Stimulated activated CD4-positive, alpha-beta T cell treated with anti-CD3 and anti-CD28 coated beads, Interleukin-4, amount 100 ng/mL, for 24 hours (primary cell): ENCODE data around the gene DUSP10.

Experiments
- DNase-seq: peaks from one replicate; pipeline ENCODE4 v3.0.0-alpha.2; 2020

The DUSP10 gene

DNA sequence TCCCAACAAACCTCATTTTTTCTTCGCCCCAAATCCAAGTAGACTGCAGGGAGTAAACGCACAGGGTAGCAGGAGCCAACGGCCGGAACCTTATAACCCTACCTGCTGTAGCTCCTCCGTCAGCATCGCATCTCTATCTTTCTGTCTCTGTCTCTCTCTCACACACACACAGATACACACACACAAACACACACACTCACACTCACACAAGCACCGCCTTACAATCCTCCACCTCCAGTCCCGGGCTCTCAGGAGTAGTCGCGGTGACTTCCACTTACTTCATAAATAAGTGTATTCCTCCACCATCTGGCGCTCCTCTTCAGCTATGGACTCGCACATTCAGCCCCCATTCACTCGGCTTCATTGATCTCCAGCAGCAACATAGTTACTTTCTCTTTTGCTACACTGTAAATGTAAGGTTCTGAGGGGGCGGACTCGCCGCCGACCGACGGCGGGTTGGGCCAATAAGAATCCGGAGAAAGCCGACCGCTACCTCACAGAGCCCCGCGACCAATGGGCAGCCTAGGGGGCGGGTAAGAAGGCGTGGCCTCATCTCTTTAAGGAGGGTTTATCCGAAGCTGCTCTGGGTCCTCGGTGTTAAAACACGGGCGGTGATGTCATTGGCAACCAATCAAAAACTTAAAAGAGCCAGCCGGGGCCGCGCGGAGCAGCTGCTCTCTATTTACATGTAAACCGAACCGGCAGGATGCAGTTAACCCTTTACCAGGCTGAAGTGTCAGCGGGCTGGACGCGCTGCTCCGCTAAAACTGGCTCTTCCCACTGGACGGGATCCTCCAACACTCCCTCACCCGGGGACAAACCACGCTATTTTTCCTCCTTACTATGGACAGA, at the start of gene DUSP10:
DUSP10 (minus strand) TSS at position 387 of the 852 bp plus-strand sequence. CDS start 2,345 bp downstream, outside the sequence.
- DNase-seq, result peak; percentile 99

DNA sequence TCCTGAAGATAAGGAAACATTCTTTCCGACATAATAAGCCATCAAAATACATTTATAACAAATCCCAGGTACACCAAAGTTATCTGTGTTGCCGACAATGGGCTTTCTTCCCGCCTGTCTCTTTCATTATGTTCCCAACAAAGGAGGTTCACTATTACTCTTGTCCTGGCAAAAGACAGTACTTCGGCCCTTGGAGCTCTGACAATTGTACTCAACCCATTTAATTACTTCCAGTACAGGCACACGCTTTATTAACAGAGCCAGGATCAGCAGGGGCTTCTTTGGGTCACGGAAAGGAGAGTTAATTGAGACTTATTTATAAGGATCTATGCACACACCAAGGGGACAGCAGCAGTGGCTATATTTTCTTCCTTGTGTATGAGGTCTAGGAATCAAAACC, 46.6 kb upstream of the DUSP10 start:
- DNase-seq, result no peak

DNA sequence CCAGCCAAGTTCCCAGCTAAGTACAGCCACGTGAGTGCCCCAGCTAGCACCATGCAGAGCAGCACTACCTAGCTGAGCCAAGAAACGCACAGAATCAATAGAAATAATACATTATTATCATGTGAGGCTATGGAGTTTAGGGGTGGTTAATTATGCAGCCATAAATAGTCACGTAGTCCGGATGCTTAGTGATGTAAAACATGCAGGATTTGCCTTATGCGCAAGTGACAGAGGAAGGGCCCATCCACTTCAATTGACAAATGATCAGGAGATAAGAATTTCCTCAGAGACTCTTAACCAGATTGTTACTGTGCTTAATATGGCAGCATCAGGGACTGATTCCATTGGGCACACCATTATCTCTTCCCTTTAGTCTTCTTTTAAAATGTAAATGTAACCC, 44.8 kb upstream of the DUSP10 start:
- no peak for DNase-seq

DNA sequence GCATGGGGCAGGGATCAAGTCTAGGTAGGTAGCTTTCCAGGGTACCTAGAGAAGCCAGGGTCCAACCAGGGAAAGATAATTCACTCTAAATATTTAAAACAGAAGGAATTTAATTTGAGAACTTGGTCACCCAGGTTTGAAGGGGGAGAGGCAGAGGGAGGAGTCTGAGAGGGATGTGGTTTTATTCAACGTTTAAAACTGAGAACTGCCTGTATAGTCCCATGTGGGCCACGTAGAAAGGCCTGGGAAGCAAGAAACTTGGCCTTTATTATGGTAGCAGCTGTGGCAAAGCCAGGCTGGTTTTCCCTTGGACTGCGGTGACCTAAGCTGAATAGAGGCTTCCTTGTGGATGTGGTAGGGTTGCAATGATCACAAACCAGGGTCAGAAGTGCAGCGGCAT, 42.0 kb upstream of the DUSP10 start:
- no peak for DNase-seq

DNA sequence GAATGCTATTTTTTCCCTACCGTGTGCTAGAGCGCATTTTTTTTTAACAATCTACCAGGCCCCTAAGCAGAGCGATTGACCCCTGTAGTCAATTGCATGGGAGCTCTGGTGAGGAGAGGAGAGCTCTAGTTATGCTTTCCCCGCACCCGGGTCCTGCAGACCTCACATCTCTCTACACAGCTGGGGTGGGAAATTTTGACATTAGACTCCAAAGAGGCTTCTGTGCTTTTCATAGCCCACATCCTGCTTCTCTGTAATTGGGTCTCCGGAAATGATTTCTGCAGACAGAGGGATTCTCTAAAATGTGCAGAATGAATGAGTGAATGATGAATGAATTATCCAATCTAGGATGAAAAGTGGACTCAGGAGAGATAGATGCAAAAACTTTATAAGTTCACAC, 41.5 kb upstream of the DUSP10 start:
- DNase-seq, result no peak

DNA sequence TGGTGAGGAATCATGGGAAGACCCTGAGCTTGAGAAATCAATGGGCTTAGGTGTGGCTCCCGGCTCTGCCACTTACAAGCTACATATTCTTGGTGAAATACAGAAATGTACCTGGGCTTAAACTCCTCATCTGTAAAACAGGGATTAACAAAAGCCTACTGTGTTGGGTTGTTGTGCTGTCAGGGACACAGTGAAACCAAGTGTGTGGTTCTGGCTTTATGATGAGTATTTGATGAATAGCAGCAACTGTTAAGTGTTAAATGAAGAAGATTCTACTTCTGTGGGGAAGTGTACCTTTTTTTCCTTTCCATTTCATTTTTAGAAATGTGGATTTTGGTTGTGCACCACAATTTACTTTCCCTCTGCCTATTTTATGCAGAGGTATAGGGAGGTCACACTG, 41.1 kb upstream of the DUSP10 start:
- DNase-seq, result no peak

DNA sequence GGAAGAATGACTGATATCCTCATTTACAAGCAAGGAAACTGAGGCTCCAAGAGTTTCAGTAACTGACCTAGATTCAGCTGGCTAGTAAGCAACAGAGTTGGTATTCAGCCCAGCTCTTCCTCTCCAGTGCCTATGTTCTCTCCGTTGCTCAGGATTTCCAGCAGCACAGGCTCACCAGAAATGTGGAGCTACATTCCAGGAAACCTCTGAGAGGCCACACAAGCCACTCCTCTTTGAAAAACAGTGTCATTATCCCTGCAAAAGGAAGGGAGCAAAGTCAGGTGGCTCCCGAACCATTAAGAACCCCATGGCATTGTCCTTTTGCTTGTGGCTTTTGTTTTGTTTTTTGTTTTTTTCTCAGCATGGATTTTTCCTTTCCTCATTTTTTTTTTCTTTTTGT, 40.6 kb upstream of the DUSP10 start:
- no peak for DNase-seq

DNA sequence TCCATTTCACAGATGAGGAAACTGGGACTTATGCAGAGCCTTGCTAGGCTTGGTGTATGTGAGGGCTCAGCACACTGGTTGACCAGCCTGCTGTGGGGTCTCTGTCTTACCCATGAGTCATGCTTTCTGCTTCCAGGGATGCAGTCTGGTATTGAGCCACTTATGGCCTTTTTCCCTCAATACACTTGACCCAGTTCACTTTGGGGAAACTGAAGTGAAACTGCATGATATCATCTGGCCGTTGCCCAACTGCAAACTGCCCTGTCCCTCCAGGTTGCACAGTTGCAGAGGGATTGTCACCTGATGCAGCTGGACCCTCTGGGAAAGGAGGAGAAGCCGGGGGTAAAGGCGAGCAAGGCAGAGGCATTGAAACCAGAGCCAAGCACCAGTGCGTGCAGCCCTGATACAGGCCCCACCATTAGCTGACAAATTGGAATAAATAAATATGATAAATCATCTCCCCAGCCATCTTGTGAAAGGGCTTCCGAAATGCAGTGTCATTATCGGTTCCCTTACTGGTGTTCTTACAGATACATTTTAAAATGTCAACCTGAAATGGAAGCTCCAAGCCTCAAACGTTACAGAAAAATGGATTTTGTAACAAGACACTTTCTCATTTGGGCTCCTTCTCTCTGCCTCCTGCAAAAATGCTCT, 39.3 kb upstream of the DUSP10 start:
- DNase-seq, result no peak

DNA sequence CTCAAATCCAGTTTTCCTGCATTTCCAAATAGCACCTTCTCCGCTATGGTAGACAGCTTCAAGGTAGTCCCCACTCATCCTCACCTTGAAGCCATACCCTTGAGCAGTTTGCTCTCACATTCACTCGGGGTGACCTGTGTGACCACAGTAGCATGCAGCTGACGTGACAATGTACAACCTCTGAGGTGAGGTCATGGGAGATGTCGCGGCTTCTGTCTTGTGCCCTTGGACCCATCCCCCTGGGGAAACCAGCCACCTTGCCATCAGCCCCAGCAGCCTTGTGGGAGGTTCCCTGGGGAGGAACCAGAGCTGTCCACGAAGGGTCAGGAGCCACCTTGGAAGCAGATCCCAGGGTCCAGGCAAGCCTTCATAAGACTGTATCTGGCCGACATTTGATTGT, 38.3 kb upstream of the DUSP10 start:
- DNase-seq, result no peak

DNA sequence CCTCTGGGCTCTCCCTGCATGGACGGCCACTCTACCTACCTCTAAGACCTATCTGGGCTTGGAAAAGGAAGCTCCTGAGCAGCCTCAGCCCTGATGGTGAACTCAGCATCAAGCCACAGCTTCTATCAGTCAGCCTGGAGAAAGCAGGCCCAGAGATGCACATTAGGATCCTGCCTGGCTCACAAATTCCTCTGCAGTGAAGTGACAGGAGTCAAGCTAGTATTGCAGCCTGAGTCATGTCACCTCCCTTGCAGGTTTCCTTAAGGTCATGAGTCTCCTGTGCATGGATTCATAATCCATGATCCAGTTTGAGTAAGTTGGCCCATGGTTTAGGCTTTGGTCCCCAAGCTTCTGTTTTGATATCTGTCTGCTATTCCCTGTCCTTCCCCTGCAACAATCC, 37.9 kb upstream of the DUSP10 start:
- no peak for DNase-seq

DNA sequence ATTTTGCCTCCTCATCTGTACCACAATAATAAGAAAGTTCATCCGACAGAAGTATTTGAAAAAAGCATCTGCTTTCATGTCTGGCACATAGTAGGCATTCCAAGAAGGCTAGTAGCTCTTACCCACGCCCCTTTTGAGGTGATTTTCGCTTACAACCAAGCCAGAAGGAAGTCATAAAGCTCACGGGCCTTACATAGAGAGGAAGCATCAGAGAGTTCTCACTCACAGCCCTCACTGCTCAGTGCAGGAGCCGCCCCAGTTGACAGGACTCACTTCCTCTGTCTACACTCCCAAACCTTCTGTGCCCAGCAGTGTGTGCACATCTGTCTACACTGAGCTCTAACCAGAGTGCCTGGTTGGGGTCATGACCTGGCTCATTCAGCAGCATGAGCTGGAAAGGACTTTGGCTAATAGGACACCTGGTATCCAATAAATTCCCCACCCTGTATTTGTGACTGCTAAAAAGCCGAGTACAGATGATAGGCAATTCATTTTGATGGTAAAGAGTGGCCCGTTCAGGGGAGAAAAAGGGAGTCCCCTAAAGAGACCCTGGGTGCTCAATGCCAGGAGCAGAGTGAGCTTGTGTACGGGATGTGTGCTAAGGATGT, 36.8 kb upstream of the DUSP10 start:
- DNase-seq, result no peak

DNA sequence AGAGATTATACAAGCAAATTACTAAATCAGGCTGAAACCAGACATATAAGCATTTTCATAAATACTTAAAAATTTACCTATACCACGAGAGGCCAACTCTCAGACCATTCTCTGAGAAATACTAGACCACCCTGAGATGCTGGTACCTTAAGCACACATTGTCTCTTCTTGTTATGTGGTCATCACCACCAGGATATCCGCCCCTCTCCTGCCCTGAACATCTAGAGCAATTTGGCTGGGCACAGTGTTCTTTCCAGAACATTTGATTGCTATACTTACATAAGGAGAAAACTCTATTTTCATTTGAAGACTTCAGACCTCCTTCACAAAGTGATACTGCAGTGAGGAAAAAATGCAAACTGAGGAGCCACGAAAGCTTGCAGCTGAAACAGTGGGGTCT, 36.2 kb upstream of the DUSP10 start:
- no peak for DNase-seq

DNA sequence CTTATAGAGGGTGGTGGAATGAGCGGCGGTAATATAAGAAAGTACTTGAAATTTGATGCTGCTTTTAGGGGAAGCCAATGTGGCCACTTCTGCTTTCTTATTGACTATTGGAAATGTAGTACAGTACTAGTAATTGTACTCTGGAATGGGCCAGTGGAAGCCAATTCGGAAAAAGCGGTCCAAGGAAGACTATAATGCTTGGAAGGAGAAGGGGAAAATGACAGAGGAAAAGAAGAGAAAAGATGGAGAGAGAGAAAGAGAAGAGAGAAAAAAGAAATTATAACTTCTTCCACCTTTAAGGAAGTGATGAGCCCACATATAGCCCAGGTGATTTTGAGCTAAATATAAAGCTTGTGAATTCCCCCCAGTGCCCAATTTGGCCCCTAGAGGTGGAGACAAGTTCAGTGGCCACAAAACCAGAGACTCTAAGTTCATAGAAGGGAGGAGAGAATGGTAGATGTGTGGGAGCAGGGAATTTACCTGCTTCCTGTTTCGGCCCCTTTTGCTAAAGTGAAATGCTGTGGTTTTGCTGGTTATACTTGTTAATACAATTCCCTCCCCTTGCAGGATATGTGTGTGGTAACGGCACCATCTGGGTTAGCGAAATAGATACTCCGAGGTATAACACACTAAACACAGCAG, 35.7 kb upstream of the DUSP10 start:
- DNase-seq, result peak; percentile 65

DNA sequence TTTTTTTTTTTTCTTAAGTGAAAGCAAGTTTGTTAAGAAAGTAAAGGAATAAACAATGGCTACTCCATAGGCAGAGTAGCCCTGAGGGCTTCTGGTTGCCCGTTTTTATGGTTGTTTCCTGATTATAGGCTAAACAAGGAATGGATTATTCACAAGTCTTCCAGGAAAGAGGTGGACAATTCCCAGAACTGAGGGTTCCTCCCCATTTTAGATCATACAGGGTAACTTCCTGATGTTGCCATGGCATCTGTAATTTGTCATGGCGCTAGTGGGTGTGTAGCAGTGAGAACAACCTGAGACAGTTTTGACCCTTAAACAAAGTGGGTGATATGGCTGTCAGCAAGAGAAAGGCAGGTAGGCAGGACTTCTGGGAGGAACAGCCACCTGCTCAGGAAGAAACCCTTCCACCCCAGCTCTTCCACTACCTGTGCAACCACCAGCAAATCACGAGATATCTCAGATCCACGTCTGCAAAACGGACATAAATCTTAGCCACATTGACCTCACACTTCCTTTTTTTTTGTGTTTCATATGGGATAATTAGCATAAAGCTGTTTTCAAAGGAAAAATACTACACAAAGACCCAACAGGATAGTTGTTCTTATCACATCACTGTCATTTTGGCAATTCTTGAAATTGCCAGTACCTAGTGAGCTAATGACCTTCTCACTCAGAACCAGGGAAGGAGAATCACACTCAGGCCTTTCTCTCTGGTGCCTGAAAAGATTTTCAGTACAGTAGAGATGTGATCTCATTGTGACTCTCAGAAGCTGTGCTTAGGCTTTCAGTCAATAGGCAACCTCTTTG, 34.8 kb upstream of the DUSP10 start:
- DNase-seq, result no peak

DNA sequence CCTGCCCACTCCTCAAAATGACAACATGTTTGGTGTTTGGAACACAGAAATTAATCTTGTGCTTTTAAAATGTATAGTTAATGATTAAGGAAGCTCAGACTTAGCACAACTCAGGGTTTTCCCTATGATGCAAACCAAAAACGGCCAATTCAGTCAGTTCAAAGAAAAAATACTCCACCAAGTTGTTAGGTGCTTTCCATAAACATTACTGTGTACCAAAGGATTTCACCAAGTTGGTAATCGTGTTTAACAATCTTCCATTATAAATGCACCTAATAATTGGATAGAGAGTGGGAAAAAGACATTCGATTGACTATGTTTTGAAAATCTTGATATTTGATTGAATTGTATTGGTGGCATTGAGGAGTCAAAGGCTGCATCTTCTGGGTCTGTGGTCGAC, 33.3 kb upstream of the DUSP10 start:
- no peak for DNase-seq

DNA sequence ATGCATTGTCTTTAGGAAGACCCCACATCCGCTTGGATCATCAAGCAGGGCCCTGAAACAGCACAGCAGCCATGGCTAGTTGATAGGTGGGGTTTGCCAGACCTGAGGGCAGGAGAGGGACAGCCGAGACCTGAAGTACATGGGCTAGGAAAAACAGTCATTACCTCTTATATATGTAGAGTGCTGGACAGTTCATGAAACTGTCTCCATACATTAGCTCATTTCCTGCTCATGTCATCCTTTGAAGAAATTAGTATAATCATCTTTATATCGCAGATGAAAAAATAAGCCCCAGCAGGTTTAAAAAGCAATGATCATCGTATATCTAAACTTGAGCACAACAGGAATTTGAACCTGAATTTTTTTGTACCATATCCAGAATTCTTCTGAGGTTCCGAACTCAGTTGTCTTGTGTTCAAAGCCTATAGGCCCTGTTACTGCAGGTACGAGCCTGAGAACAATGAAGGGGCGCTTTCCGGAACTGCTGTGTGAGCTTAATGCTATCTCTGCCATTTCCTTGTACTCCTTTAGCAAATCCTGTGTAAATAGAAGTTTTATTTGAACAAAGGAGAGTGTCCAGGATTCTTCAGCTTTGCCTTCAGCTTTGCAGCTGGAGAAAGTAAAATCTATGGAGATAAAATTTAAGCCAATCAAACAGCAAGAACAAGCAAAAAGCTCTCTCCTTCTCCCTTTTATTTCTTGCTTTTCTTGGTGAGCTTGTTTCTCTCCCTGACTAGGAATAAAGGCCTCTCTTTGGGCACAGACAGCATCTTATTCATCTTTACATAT, 32.4 kb upstream of the DUSP10 start:
- DNase-seq, result no peak

DNA sequence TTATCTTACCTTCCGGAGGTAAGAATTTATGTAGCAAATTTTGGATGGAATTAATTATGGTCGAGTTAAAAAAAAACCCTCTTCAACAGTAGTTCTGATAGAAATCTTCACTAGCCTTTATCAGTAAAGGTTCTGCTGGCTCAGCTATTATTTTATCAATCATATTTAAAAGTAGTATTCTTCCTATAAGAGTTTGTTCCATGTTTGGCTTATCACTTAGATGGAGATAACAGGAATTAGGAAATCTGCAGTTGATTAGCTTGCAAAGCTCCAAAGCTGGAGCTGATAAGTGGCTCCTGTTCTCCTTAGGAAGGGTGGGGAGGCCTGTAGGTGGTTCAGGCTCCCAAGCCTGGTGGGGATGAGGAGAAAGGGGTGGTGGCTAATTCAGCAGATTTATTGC, 31.5 kb upstream of the DUSP10 start:
- no peak for DNase-seq

DNA sequence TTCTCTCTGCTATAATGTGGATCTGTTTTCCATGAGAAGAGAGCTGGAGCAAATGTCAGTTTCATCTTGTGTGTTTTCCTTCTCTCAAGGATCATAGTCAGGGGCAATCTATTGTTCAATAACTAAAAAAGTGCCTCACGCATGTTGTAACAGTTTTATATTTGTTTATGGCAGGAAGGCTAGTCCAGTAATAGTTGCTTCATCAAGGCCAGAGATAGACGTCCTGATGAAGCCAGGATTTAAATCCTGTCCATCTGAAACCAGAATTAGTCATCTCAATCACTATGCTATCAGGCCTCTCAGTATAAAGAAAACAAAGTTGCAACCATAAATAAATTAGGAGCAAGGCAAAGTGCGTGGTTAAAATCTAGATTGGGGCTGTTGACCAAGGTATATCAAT, 30.2 kb upstream of the DUSP10 start:
- DNase-seq, result no peak

DNA sequence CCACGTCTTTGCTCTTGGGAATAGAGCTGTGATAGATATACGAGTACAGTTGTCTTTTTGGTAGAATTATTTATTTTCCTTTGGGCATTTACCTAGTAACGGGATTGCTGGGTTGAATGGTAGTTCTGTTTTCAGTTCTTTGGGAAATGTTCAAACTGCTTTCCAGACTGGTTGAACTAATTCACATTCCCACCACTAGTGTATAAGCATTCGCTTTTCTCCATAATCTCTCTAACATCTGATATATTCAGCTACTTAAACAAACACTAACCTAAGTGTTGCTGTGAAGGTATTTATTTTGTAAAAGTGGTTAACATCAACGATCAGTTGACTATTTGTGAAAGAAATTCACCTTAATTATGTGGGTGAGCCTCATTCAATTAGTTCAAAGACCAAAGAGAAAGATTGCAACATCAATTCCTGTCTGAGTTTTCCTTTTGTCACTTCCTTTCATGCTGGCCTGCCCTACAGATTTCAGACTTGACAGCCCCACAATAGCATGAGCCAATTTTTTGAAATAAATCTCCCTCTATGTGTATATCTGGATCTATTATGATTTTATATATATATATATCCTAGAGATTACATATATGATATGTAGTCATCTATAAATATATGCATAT, 26.7 kb upstream of the DUSP10 start:
- no peak for DNase-seq

DNA sequence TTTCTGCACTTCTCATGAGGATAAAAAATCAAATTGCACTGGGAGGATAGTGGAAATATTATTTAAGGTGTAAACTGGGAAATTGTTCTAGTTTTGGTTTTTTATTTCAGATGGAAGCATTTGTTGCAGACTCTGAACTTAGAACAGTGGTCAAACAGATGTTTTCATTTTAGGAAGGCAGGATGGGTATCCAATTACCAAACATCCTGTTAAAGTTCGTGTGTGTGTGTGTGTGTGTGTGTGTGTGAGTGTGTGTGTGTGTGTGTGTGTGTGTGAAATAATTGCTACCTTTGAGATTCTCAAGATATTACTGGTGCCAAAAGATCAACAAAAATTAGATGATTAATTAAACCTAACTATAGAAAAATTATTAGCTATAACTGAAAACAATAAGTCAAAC, 24.3 kb upstream of the DUSP10 start:
- no peak for DNase-seq

DNA sequence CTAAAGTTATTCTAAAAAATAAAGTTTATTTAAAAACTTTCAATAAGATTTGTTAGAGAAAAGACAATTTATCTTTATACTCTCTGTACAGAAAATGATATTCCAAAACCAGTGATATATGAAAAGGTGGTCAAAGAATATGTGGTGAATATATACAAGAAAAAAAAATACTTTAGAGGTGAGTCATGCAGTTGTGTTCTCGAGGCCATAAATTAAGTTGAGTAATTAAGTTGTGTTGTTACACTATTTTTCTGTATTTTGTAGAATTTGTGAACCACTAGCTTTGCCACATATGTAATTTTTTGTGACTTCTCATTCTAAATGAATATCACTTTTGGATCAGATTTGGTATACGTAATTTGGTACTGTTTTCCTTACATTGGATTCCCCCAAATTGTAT, 23.6 kb upstream of the DUSP10 start:
- no peak for DNase-seq

DNA sequence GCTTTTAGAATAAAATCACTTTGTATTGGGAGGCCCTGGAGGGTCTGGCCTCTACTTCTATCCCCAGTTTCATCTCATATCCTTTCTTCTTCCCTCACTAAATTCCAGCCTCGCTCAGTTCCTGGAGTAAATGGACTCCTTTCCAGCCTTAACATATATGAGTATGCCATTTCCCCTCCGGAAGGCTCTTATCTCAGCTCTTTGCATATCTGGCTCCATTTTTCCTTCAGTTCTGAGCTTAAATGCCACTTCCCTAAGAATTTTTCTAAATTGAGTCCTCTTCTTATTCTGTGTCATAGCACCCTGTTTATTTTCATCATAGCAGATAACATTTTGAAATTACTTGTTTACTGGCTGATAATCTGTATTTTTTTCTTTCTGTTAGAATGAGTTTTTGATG, 20.2 kb upstream of the DUSP10 start:
- DNase-seq, result no peak
